Astrocyte of the spinal cord (primary cell): ENCODE measurements around the gene MED13L.
A peak's percentile ranks its signal among the peaks of the same experiment; 100 is the strongest.

Experiments
- DNase-seq: peaks from one replicate; pipeline ENCODE4 v3.0.0; 2011; ENCODE audit warnings: low read depth, low spot score
- H3K4me3 ChIP-seq: 2 replicates; pipeline ENCODE4 v1.5.1; 2011; ENCODE audit warnings: low read depth, mild to moderate bottlenecking, low read length, moderate library complexity
- in situ Hi-C: cut with HindIII; loops from 2 replicates; pipeline ENCODE4 v1.10.0; 2017; ENCODE audit warnings: low sequenced_read_pairs
- TF ChIP-seq, protein P1 (sequence below): IDR thresholded peaks from 2 replicates; pipeline ENCODE4 v1.5.1; 2012; ENCODE audit warnings: low read depth, mild to moderate bottlenecking, low read length, inconsistent platforms

MED13L gene

DNA sequence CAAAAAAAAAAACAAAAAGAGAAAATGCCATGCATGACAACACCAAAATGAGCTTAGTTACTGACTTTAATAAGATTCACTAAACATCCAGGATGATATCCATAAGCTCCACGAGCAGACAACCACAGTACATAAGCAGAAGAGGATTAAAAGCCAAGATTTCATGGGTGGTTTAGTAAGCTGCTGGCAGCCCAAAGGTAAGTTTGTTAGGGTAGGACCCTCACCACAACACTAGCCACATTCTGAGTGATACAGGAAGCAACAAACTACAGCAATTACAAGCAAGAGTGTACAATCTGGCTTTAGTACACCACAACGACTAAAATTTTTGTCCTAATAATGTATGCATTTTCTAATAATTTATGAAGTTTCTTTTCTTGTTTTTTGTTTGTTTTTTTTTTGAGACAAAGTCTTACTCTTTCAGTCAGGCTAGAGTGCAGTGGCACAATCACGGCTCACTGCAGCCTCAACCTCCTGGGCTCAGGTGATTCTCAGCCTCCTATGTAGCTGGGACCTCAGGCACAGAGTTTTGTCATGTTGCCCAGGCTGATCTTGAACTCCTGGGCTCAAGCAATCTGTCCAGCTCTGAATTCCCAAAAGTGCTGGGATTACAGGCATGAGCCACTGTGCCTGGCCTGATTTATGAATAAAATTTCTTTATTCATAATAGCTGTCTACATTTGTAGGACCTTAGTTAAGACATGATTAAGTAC, 221.4 kb downstream of the MED13L start:
- TF ChIP-seq, protein P1, sequence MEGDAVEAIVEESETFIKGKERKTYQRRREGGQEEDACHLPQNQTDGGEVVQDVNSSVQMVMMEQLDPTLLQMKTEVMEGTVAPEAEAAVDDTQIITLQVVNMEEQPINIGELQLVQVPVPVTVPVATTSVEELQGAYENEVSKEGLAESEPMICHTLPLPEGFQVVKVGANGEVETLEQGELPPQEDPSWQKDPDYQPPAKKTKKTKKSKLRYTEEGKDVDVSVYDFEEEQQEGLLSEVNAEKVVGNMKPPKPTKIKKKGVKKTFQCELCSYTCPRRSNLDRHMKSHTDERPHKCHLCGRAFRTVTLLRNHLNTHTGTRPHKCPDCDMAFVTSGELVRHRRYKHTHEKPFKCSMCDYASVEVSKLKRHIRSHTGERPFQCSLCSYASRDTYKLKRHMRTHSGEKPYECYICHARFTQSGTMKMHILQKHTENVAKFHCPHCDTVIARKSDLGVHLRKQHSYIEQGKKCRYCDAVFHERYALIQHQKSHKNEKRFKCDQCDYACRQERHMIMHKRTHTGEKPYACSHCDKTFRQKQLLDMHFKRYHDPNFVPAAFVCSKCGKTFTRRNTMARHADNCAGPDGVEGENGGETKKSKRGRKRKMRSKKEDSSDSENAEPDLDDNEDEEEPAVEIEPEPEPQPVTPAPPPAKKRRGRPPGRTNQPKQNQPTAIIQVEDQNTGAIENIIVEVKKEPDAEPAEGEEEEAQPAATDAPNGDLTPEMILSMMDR = no peak
- H3K4me3 ChIP-seq = no peak overlapping the region
- in situ Hi-C loops = no loop called here
- DNase-seq = no peak

DNA sequence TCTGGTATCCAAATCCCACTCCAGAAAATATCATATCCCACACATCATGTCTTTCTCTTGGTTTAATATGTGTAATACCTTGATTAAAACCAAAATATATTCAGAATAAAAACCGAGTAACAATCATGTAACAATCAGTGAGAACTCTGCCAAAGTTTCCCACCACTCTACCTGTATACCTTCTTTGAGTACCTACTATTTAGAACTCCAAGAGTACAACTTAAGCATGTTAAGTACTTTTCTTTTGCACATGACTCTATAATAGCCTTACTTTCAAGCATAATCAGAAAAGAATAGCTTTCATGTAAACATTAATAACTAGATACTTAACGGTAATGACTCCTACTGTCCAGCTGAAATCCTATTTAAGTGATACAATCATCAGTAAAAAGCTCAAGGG, 223.2 kb downstream of the MED13L start:
- no peak for DNase-seq
- TF ChIP-seq, protein P1 = no peak
- no peak overlapping the region for H3K4me3 ChIP-seq
- in situ Hi-C loops = no loop called here

DNA sequence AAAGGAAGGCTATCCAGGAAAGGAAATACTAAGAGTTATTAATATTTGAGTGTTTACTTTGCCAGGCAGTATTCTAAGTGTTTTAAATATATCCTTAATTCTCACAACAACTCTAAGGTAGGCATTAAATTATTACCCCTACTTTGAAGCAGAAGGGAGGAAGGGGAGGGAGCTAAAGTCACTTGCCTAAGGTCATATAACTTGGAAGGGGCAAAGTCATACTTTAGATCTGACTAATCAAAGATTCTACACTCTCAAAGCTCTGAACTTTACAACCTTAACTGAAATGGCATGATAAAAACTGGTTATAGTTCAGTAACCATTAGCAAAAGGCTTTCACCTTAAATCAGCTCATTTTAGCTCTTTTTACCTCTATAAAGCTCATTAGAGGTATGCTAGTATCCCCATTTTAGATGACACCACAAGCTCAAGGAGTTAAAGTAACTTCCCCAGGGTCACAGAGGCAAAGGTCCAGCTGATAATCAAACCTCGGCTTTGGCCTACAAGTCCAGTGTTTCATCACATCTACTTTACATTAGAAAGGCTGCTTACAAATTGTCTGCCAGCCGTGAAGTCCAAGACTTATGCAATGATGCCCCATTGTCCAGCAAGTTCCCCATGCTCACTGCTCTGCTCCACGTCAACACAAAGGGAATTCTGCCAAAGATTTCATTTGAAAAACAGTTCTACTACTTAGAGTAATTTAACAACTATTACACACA, 223.9 kb downstream of the MED13L start:
- DNase-seq = peak; percentile 67
- in situ Hi-C loops = no loop called here
- TF ChIP-seq, protein P1 = no peak
- no peak overlapping the region for H3K4me3 ChIP-seq

DNA sequence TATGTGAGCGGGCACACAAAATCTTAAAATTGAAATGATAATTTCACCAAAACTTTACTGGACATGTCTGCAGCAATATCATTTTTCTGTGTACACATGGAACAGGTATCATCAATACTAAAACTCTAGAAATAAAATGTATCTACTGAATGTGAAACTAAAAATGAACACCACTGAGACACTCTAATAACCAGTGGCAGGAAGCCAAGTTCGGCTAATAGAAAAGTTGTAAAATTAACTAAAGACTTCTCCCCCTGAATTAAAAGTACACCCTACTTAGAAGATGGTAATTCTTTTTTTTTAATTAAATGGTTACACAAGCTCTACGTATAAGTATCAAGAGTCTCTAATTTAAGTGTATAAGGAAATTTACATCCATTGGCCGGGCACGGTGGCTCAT, 227.2 kb downstream of the MED13L start:
- H3K4me3 ChIP-seq = no peak overlapping the region
- TF ChIP-seq, protein P1 = no peak
- in situ Hi-C loops = no loop called here
- DNase-seq = no peak

DNA sequence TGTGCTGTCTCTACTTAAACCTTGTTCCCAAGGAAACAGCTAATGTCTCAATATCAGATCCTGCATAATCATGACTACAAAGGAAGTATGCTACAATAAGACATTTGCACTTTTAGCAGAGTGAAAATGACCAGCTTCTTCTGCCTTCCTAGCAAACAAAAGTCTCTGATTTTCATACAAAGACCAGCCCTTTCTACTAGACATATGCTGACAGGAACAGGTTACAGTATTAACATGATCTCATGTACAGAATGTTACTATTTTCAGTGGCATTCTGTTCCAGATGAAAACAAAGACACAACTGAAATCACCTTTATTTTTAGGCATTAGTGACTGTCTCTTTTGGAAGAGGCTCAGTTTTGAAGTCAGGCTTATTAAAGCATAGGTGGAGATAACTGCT, 228.6 kb downstream of the MED13L start:
- no peak for DNase-seq
- in situ Hi-C loops = no loop called here

DNA sequence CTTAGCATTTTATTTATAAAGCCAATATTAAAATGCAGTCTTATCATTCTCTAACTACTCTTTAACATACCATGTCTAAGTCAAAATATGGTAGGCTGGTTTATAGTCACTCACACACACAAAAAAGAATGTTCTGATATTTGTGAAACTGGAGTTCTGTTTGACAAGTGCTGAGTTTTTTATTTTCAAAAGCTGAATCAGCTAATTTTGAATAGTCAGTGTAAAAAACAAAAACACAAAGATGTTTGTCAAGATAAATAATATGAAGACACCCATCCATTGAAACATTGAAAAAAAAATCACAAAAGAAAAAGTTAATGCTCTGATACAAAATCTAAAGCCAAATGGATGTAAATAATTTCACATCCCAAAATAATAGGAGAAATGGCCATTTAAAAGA, 231.5 kb downstream of the MED13L start:
- H3K4me3 ChIP-seq = no peak overlapping the region
- in situ Hi-C loops = no loop called here

More for the DNA sequence above, 228.6 kb downstream of the MED13L start:
- TF ChIP-seq, protein P1 = no peak
- no peak overlapping the region for H3K4me3 ChIP-seq

More for the DNA sequence above, 231.5 kb downstream of the MED13L start:
- DNase-seq = no peak
- TF ChIP-seq, protein P1 = no peak
